ENCODE data around the gene NR1I3.
A peak's percentile ranks its signal among the peaks of the same experiment; 100 is the strongest.

DNA sequence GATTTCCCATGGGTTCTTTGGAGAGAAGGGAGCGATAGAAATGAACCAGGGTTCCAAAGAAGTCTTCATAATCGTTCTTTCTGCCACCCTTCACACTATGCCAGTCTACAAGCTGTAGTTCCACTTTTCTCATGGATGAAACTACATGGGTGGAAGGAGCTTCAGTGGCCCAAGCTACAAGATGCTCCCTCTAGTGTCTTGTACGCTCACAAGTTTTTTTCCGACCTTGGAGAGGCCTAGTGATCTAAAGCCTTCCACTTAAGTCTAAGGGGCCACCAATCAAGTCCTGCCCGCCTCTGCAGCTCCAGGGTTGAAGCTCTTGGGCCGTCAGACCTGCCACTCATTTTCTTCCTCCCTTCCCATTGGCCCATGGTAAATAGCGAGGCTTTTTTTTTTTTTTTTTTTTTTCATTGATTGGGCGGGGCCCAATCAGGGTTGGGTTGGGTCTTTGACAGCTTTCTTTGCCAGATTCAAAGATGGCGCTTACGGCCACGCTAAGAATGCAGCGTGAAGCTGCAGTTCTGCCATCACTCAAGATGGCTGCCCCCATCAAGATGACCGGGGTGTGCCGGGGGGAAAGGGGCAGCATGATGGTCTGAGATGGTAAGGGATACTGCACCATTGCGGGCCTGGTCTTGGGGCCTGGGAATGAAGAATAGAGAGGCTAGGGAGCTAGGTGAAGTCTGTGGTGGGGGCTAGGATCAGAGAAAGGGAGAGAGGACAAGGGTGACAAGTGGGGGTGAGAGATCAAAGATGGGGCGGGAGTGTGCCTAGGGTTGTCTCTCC is 12.3 kb downstream of the NR1I3 start, which contains the start of gene TOMM40L:
- TF ChIP-seq, protein P1, sequence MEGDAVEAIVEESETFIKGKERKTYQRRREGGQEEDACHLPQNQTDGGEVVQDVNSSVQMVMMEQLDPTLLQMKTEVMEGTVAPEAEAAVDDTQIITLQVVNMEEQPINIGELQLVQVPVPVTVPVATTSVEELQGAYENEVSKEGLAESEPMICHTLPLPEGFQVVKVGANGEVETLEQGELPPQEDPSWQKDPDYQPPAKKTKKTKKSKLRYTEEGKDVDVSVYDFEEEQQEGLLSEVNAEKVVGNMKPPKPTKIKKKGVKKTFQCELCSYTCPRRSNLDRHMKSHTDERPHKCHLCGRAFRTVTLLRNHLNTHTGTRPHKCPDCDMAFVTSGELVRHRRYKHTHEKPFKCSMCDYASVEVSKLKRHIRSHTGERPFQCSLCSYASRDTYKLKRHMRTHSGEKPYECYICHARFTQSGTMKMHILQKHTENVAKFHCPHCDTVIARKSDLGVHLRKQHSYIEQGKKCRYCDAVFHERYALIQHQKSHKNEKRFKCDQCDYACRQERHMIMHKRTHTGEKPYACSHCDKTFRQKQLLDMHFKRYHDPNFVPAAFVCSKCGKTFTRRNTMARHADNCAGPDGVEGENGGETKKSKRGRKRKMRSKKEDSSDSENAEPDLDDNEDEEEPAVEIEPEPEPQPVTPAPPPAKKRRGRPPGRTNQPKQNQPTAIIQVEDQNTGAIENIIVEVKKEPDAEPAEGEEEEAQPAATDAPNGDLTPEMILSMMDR (IDR thresholded peaks at IDR 0.05) = peak; percentile 35 to 66 (median 35)
- no peak for TF ChIP-seq POLR2A (IDR thresholded peaks at IDR 0.05)
